Memory B cell (primary cell): ENCODE data around the gene CRYBA4.

ENCODE experiments used
- ATAC-seq: fragments of 150-1000 bp; cut with Tn5 transposase; 2 replicates; pipeline ENCODE4 v1.10.0; 2021; ENCODE audit warnings: low read depth, mild to moderate bottlenecking, moderate library complexity
- DNase-seq, 2 donors: peaks; one replicate each; pipeline ENCODE4 v3.0.0; 2022; ENCODE audit warnings: low spot score in 2 of 2
- H3K27ac Mint-ChIP-seq: one replicate; pipeline ENCODE4 v1.8.0; 2022; ENCODE audit warnings: mild to moderate bottlenecking, moderate library complexity, mixed read lengths
- H3K27me3 Mint-ChIP-seq: one replicate; pipeline ENCODE4 v1.8.0; 2022; ENCODE audit warnings: mixed read lengths
- H3K36me3 Mint-ChIP-seq: one replicate; pipeline ENCODE4 v1.8.0; 2022; ENCODE audit warnings: mild to moderate bottlenecking, mixed read lengths
- H3K4me1 Mint-ChIP-seq: one replicate; pipeline ENCODE4 v1.8.0; 2022; ENCODE audit warnings: mixed read lengths
- H3K4me3 Mint-ChIP-seq: one replicate; pipeline ENCODE4 v1.8.0; 2022; ENCODE audit warnings: mild to moderate bottlenecking, moderate library complexity, mixed read lengths
- H3K9me3 Mint-ChIP-seq: one replicate; pipeline ENCODE4 v1.8.0; 2022; ENCODE audit warnings: mixed read lengths

The CRYBA4 gene

DNA sequence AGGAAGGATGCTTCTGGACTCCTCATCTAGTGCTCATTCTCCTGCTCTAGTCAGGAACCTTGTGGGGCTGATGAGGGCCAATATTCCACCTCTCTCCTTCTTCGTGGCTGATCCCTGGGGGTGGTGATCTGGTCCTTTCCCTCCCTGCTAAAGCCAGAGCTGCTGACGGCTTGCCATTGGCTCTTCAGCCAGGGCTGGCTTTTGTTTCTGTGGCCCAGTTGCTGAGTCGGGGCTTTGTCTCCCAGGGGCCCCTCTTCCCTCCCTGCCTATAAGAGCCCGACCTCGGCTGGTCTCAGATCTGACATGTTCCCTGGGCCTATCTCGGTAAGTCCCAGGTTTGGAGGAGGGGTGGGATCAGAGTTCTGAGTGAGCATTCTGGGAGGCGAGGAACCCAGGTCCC is at the start of gene CRYBA4:
CRYBA4 (plus strand) TSS at position 301 of the 400 bp plus-strand sequence. CDS start 634 bp downstream, outside the sequence.
- peaks cover 9% of the 10 kb centered on the region for H3K4me1 Mint-ChIP-seq
- H3K4me3 Mint-ChIP-seq = no peak within 1 kb of the TSS
- H3K36me3 Mint-ChIP-seq = no peaks in the 10 kb centered on the region
- DNase-seq (no peak), ATAC-seq (no peak)
- peaks cover 7% of the 10 kb centered on the region for H3K27me3 Mint-ChIP-seq
- H3K27ac Mint-ChIP-seq = no peak within 1 kb of the TSS
- H3K9me3 Mint-ChIP-seq = peaks cover 4% of the 10 kb centered on the region

DNA sequence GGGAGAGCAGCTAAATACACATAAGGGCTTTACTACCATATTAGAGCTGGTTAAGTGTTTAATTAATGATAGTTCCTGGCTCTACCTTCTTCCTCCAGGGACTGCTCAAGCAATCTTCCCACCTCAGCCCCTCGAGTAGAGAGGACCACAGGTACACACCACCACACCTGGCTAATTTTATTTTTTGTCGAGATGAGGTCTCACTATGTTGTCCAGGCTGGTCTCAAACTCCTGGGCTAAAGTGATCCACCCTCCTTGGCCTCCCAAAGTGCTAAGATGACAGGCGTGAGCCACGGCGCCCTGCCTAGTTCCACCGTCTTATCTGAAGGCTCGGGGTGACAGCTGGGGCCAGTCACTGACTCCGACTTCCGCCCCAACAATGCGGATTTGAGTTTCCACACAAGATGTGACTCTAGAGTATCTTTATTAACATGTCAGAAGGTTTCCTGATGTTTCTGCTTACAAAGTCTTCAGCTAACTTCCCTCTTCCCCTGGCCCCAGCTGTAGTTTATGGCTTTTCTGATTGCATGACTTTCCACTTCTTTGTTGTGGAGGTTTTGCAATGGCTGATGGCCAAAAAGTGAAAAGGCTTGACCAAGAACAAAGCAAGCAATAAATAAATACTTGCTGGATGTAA is 48.6 kb upstream of the CRYBA4 start:
- H3K4me3 Mint-ChIP-seq = no peak overlapping the region
- ATAC-seq (no peak), DNase-seq (no peak)
- H3K4me1 Mint-ChIP-seq = peaks cover 34% of the 10 kb centered on the region
- no peaks in the 10 kb centered on the region for H3K27me3 Mint-ChIP-seq
- no peak overlapping the region for H3K27ac Mint-ChIP-seq
- peaks cover 10% of the 10 kb centered on the region for H3K36me3 Mint-ChIP-seq
- no peaks in the 10 kb centered on the region for H3K9me3 Mint-ChIP-seq

DNA sequence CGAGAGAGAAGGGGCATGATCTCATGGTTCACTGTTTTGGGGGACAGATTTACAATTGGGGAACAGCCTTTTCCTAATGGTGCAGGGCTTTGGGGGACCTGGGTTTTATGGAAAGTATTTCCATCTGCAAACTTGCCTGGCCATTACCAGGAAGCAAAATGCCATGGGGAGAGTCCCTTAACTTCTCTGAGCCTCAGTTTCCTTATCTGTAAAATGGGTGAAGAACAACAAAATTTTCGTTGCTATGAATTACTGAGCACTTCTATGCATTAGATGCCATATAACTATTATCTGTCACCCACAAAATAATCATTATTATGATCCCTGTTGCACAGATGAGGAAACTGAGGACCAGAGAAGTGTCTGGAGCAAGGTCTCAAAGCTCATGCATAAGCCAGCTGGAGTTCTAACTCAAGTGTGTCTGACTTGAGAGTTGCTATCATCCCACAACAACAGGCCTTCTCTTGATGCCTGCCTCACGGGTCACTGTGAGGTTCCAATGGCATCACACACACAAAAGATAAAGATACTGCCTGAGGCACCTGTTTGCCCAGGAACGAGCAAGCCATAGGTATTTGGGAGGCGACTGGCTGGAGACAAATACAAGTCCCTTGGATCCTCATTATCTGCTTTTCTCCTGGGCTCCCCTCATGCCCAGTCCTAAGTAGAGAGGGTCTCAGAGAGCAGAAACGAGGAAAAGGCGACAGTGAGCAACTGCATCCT is 47.6 kb upstream of the CRYBA4 start:
- no peak overlapping the region for H3K4me3 Mint-ChIP-seq

DNA sequence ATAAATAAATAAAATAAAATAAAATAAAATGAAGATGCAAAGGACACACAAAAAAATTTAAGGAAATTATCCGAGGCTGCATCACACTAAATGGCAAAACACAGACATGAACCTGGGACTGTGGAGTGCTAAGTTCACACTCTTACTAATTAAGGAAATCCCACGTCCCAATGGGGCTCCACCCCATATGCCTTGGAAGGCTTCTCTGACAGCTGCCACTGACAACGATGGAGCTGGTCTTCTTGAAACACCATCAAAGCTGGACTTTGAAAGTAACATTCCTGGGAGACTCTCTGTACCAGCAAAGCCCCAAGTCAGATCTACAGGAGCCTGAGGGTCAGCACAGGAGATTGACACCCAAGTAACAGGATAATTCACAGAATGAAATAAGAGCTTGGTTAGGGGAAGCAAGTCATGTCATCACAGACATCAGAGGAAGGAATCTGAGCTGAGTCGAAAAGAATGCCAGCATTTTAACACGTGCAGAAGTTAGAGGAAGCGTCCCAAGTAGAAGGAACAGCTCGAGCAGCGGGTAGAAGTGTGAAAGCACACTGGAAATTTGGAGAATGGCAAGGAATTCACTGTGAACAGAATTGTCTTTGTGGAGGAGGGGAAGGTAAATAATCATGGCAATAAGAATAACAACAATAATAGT is 45.6 kb upstream of the CRYBA4 start:
- Mint-ChIP-seq H3K4me3 (no peak overlapping the region), H3K27me3 (no peaks in the 10 kb centered on the region), H3K4me1 (peaks cover 46% of the 10 kb centered on the region), H3K36me3 (peaks cover 5% of the 10 kb centered on the region), H3K9me3 (no peaks in the 10 kb centered on the region), H3K27ac (peak overlapping the region; percentile 3)
- no peak for ATAC-seq
- DNase-seq = no peak

More for the DNA sequence above, 47.6 kb upstream of the CRYBA4 start:
- Mint-ChIP-seq H3K27me3 (no peaks in the 10 kb centered on the region), H3K4me1 (peaks cover 37% of the 10 kb centered on the region), H3K27ac (no peak overlapping the region), H3K36me3 (peaks cover 10% of the 10 kb centered on the region), H3K9me3 (no peaks in the 10 kb centered on the region)
- ATAC-seq (no peak), DNase-seq (no peak)

DNA sequence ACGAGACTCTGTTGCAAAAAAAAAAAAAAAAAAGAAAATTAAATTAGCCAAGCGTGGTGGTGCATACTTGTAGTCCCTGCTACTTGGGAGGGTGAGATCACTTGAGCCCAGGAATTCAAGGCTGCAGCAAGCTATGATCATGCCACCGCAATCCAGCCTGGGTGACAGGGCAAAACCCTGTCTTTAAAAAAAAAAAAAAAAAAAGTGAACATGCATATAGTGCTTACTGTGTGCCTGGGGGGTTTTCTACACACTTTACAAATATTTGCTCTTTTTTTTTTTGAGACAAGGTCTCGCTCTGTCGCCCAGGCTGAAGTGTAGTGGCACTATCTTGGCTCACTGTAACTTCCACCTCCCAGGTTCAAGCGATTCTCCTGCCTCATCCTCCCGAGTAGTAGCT is 44.7 kb upstream of the CRYBA4 start:
- H3K27me3 Mint-ChIP-seq = no peaks in the 10 kb centered on the region
- no peaks in the 10 kb centered on the region for H3K9me3 Mint-ChIP-seq
- DNase-seq = no peak
- no peak overlapping the region for H3K4me3 Mint-ChIP-seq
- peaks cover 3% of the 10 kb centered on the region for H3K36me3 Mint-ChIP-seq
- no peak for ATAC-seq
- H3K27ac Mint-ChIP-seq = no peak overlapping the region
- H3K4me1 Mint-ChIP-seq = peaks cover 40% of the 10 kb centered on the region

DNA sequence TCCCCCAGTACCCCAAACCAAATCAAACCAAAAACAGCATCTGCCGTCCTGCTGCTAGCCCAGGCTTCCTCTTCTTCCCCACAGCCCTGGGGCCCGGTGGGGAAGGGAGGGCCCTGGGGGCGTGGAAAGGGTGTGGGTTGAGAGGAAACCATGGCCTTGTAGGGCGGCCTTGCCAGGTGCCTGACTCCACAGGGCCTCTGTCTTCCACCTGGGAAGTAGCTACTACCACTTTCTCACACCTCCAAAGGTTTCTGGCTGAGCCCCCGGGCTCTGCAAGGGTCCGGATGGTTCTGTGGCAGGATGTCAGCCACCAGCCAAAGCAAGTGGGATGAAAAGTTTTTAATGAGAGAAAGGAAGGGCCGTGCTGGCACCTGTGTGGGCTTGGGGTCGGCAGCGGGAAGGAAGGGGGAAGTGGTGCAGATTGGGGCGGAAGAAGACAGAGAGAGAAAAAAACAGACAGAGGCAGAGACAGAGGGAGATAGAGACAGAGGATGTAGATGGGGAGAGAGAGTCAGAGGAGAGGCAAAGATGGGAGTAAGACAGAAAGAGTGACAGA is 42.4 kb upstream of the CRYBA4 start:
- ATAC-seq = peak; percentile 95
- peaks cover 25% of the 10 kb centered on the region for H3K4me1 Mint-ChIP-seq
- H3K27ac Mint-ChIP-seq = peak overlapping the region; percentile 88
- peaks cover 3% of the 10 kb centered on the region for H3K36me3 Mint-ChIP-seq
- no peaks in the 10 kb centered on the region for H3K27me3 Mint-ChIP-seq
- H3K9me3 Mint-ChIP-seq = no peaks in the 10 kb centered on the region
- DNase-seq = peak; percentile 35 to 41
- H3K4me3 Mint-ChIP-seq = peak overlapping the region; percentile 75

DNA sequence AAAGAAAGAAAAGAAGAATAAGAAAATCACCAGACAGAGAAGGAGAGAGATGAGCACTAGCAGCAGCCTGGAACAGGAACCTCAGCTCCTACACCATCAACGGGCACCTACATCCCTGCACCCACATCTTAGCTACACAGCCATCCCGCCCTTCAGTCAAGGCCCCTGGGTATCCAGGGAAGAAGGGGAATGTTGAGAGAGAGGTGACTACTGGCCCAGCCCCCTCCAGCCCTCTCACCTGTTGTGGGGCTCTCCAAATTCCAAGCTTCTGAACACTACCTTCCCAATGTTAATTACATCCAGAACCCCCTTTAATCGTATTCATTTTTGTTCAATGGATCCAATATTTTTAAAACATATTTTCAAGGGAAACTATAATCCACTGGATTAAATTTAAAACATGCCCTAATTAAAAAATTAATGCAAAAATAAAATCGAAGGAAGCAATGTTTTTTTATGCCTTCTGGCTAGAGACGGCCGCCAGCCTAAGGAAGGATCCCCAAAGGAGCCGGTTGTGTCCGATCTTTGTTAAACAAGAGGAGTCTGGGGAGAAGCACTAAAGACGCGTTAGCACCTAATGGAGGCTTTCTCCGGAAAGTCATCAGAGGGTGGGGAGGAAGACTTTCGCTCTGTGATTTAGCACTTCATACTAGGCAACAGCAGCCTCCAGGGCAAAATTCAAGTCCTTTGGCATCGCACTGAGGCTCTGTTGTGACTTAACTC is 41.4 kb upstream of the CRYBA4 start:
- Mint-ChIP-seq H3K4me3 (peak overlapping the region; percentile 24), H3K4me1 (peaks cover 22% of the 10 kb centered on the region), H3K27ac (peak overlapping the region; percentile 88), H3K36me3 (peaks cover 3% of the 10 kb centered on the region), H3K9me3 (no peaks in the 10 kb centered on the region), H3K27me3 (no peaks in the 10 kb centered on the region)
- DNase-seq = no peak
- ATAC-seq = no peak

DNA sequence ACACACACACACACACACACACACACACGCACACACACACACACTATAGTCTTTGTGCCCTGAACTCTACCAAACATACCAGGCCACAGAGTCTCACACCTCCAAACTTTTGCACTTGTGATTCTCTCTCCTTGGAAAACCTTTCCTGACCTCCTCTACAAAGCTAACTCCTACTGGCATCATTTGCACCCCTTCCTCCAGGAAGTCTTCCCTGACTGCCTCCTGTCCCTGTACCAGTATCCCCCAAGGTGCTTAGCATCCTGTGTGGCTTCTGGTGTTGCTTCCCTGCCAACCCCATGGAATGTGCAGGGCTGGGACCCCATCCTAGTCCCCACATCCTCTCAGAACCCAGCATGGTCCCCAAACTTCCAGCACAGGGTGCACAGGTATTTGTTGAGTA is 40.7 kb upstream of the CRYBA4 start:
- ATAC-seq (no peak), DNase-seq (no peak)
- H3K27me3 Mint-ChIP-seq = no peaks in the 10 kb centered on the region
- H3K4me1 Mint-ChIP-seq = peaks cover 22% of the 10 kb centered on the region
- peak overlapping the region; percentile 20 for H3K27ac Mint-ChIP-seq
- H3K4me3 Mint-ChIP-seq = no peak overlapping the region
- no peaks in the 10 kb centered on the region for H3K9me3 Mint-ChIP-seq
- peaks cover 3% of the 10 kb centered on the region for H3K36me3 Mint-ChIP-seq

DNA sequence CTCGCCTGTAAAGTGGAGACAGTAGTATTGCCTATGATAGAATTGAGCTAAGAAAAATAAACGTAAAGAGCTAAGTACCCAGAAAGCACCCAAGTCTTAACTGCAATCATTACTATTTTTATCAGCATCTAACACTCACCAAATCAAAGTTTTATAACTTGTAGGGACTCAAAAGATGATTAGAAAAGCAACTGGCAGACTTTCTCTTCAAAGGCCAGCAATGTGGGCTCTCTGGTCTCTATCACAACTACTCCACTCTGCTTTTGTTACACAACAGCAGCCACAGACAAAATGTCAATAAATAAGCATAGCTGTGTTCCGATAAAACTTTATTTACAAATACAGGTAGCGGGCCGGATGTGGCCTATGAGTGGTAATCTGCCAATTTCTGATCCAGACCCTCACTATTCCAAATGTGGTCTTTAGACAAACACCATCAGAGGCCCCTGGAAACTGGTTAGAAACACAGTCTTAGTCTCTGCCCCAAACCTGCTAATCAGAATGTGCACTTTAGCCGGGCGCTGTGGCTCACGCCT is 40.1 kb upstream of the CRYBA4 start:
- Mint-ChIP-seq H3K4me3 (no peak overlapping the region), H3K9me3 (no peaks in the 10 kb centered on the region), H3K27ac (no peak overlapping the region), H3K27me3 (no peaks in the 10 kb centered on the region), H3K36me3 (no peaks in the 10 kb centered on the region), H3K4me1 (peaks cover 21% of the 10 kb centered on the region)
- DNase-seq (no peak), ATAC-seq (no peak)

DNA sequence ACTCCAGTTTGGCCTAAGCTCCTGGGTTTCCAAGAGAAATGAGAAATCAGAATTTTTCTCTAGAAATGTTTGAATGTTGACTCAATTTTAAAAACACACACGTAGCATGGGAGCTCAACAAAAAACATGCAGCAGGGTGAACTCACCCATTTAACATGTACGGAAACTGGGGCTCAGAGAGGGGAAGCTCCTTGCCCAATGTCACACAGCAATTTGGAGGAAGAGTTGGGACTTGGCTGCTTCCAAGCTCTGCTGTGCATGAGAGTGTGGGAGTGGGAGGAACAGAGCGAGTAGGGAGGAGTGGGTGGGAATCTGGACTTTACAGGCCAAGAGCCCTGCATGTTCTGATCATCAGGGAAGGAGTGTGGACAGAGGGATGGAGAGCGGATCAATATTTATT is 37.8 kb upstream of the CRYBA4 start:
- Mint-ChIP-seq H3K4me1 (peaks cover 27% of the 10 kb centered on the region), H3K4me3 (no peak overlapping the region), H3K36me3 (no peaks in the 10 kb centered on the region), H3K27me3 (no peaks in the 10 kb centered on the region), H3K27ac (peak overlapping the region; percentile 13), H3K9me3 (peaks cover 2% of the 10 kb centered on the region)
- ATAC-seq (no peak), DNase-seq (no peak)

DNA sequence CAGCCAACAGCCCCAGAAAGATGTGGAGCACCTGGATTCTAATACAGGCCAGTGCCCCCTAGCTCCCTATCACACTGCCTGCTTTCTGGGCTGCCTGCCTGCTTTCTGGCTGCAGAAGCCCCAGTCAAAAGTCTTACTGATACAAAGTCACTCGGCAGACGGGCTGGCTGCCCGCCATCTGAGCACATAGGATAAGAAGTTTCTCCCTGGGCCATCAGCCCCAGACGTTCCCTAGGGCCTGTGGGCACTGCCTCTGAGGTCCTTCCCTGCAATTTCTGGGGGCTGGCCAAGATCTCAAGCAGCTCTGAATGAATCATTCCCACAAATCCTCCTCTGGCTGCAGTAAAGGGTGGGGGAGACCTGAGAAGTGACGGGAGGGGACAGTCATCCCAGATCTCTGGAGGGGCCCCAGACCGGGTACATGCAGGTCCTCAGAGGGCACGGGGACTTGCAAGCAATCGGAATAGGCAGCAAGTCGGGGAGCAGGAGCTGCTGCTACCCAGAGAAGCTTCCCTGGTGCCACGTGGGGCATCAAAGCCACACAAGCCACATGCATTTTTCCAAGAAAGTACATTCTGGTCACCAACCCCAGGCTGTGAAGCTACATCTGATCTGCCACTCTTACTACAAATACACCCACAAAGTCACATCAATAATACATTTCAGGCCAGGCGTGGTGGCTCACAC is 36.5 kb upstream of the CRYBA4 start:
- DNase-seq (no peak), ATAC-seq (no peak)
- Mint-ChIP-seq H3K36me3 (no peaks in the 10 kb centered on the region), H3K4me3 (no peak overlapping the region), H3K4me1 (peaks cover 21% of the 10 kb centered on the region), H3K9me3 (peaks cover 2% of the 10 kb centered on the region), H3K27ac (no peak overlapping the region), H3K27me3 (no peaks in the 10 kb centered on the region)

DNA sequence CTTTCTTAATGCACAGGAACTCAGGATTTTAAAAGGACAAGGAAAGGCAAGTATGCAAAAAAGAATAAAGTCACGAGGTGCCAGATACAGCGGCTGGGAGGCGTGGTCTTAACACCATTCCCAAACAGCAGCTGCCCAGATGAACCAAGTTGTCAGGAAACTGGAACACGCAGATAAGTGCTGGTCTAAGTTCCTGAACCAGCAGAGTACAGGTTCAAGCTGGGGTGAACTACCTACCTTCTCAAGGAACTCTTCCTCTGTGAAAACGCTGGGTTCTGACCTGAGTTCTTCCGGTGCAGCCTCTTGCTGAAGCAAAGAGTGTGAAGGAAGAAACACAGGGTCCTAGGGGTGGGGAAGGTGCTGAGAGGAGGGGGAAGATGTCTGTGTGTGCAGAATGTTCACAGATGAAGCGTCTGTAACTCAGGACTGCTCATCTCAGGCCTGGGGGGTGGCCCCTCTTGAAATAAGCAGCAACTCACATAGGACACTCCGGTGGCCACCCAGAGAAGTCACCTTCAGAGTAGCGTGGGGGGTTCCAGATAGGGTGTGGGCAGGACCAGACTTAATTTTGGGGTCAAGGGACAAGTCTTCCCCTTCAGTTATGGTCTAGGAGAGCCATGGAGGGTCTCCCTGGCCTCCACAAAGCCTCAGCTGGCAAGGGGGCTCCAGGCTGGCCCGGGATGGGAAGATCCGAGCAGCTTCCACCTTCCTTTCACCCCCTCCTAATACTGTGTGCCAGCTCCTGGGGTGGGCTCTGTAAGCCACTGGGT is 35.0 kb upstream of the CRYBA4 start:
- Mint-ChIP-seq H3K4me1 (peaks cover 22% of the 10 kb centered on the region), H3K36me3 (no peaks in the 10 kb centered on the region), H3K27ac (peak overlapping the region; percentile 24), H3K9me3 (peaks cover 2% of the 10 kb centered on the region), H3K4me3 (no peak overlapping the region), H3K27me3 (no peaks in the 10 kb centered on the region)
- ATAC-seq = no peak
- no peak for DNase-seq
